Measurements from ENCODE around the gene RCBTB2. TPM values are rescaled to one million over a fixed set of nuclear protein-coding genes. Genes with fewer than 3 reads are reported as not detected.

RCBTB2 gene
- total and polyA plus RNA-seq, 7 donors: 4.2 to 21.9 (median 9.9) TPM

DNA sequence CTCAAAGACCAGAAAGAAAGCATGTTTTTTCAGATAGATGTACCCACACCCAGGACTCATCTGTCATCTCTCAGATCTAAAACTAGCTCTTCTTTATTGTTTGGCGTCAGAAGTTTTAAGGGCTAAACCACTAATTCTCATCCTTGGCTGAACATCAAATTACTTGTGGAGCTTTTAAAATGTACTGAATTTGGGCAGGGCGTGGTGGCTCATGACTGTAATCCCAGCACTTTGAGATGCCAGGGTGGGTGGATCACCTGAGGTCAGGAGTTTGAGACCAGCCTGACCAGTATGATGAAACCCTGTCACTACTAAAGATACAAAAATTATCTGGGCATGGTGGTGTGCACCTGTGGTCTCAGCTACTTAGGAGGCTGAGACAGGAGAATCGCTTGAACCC is 47.4 kb downstream of the RCBTB2 start:
- TF ChIP-seq POLR2A (IDR thresholded peaks at IDR 0.05) (no peak), EP300 (IDR thresholded peaks at IDR 0.05) (no peak), POLR2AphosphoS5 (IDR thresholded peaks at IDR 0.05) (no peak)
- TF ChIP-seq, protein P1, sequence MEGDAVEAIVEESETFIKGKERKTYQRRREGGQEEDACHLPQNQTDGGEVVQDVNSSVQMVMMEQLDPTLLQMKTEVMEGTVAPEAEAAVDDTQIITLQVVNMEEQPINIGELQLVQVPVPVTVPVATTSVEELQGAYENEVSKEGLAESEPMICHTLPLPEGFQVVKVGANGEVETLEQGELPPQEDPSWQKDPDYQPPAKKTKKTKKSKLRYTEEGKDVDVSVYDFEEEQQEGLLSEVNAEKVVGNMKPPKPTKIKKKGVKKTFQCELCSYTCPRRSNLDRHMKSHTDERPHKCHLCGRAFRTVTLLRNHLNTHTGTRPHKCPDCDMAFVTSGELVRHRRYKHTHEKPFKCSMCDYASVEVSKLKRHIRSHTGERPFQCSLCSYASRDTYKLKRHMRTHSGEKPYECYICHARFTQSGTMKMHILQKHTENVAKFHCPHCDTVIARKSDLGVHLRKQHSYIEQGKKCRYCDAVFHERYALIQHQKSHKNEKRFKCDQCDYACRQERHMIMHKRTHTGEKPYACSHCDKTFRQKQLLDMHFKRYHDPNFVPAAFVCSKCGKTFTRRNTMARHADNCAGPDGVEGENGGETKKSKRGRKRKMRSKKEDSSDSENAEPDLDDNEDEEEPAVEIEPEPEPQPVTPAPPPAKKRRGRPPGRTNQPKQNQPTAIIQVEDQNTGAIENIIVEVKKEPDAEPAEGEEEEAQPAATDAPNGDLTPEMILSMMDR (IDR thresholded peaks at IDR 0.05): no peak
- no peaks in the 10 kb centered on the region for H3K4me1 ChIP-seq
- H3K4me3 ChIP-seq: no peak overlapping the region
- no peaks in the 10 kb centered on the region for H3K9me3 ChIP-seq
- WGBS, 2 donors: 80 to 89% methylated on average over 3 of the region's 3 CpGs
- H3K27ac ChIP-seq: no peak overlapping the region
- intact Hi-C loops (cut with DNase I): no loop called here
- peaks cover 0 to 17% (median 0%) of the 10 kb centered on the region in 4 donors for H3K36me3 ChIP-seq
- DNase-seq: no peak
- no peaks in the 10 kb centered on the region for H3K27me3 ChIP-seq

DNA sequence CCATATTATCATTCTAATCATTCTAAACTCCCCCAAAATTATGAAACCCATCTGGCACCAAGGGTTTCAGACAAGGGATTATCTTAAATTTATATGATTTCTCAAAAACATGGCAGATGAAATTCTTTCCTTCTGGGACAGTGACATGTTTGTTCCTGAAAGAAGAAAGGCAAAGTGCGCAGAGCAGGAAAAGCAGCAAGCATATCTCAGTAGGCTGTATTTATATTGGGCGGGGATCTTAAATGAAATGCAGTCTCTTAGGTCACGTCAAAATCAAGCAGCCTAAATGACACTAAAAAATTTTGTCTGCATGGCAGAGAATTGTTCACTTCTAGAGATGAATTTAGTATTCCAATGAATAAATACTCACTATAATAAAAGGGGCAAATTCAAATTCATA is 49.3 kb downstream of the RCBTB2 start:
- DNase-seq: no peak
- Histone ChIP-seq H3K27me3 (no peaks in the 10 kb centered on the region), H3K4me1 (no peaks in the 10 kb centered on the region), H3K4me3 (no peak overlapping the region), H3K9me3 (no peaks in the 10 kb centered on the region), H3K27ac (no peak overlapping the region), H3K36me3 (peaks cover 0 to 30% (median 0%) of the 10 kb centered on the region in 4 donors)
- TF ChIP-seq POLR2AphosphoS5 (IDR thresholded peaks at IDR 0.05): no peak
- TF ChIP-seq EP300 (IDR thresholded peaks at IDR 0.05): no peak
- TF ChIP-seq, protein P1 (IDR thresholded peaks at IDR 0.05): no peak
- TF ChIP-seq POLR2A (IDR thresholded peaks at IDR 0.05): no peak
- intact Hi-C loops (cut with DNase I): no loop called here
- 52 to 85% methylated on average over 3 of the region's 3 CpGs for WGBS, 2 donors

DNA sequence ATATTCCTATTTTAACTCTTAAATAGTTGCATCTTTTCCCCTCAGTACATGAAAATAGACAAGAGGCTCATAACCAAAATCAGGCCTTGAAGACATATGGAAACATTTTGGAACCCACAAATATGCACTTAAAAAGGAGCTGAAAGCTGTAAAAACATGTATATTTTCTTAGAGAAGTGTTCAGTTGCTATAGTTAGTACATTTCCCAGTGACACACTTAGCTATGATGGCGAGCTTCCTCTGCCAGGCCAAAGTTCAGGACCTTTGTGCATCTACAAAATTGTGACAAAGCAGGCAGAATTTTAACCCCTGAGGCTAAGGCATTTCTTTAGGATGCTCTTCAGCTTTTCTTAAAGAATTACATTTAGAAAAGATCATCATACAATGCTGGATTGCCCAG is 54.5 kb downstream of the RCBTB2 start:
- Histone ChIP-seq H3K9me3 (no peaks in the 10 kb centered on the region), H3K4me1 (no peaks in the 10 kb centered on the region), H3K36me3 (peaks cover 0 to 54% (median 0%) of the 10 kb centered on the region in 4 donors), H3K27ac (no peak overlapping the region), H3K4me3 (no peak overlapping the region), H3K27me3 (no peaks in the 10 kb centered on the region)
- no peak for DNase-seq
- intact Hi-C loops (cut with DNase I): no loop called here
- 55 to 74% methylated on average over 1 of the region's 1 CpG for WGBS, 2 donors
- TF ChIP-seq POLR2A (IDR thresholded peaks at IDR 0.05) (no peak), EP300 (IDR thresholded peaks at IDR 0.05) (no peak), POLR2AphosphoS5 (IDR thresholded peaks at IDR 0.05) (no peak)
- TF ChIP-seq, protein P1 (IDR thresholded peaks at IDR 0.05): no peak

DNA sequence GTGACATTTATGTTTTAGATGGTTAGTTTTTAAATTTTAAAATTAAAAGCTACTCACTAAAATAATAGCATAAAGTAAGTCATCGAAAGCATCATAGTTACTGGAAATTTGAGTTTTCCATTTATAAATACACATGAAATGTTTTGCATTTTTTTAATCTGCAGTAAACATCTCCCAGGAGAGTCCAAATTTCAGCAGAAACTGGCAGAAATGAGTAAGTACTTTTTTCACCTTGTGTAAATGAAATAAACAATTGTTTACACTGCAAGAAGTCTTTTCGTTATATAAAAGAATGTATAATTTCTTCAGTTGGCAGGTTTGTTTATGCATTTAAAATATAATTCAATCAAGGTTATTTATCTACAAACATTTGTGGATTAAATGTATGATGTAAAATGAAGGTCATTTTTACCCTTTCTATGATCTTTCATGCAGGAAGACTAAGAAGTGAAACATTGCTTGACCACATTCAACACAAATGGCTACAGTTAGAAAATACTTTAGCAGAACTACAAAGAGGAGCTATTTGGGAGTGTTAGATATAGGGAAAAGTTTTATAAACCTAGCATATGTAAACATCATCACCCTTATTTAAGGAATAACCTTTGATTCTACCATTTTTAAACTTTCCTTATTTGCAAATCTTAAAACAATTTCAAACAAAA is 55.6 kb downstream of the RCBTB2 start:
- H3K4me1 ChIP-seq: no peaks in the 10 kb centered on the region
- H3K9me3 ChIP-seq: no peaks in the 10 kb centered on the region
- DNase-seq: no peak
- H3K36me3 ChIP-seq: peaks cover 0 to 50% (median 0%) of the 10 kb centered on the region in 4 donors
- TF ChIP-seq EP300 (IDR thresholded peaks at IDR 0.05) (no peak), POLR2AphosphoS5 (IDR thresholded peaks at IDR 0.05) (no peak), POLR2A (IDR thresholded peaks at IDR 0.05) (no peak)
- TF ChIP-seq, protein P1 (IDR thresholded peaks at IDR 0.05): no peak
- H3K27me3 ChIP-seq: no peaks in the 10 kb centered on the region
- H3K27ac ChIP-seq: peak overlapping the region in 1 of 4 donors; percentile 20
- intact Hi-C loops (cut with DNase I): no loop called here
- no peak overlapping the region for H3K4me3 ChIP-seq
- 88 to 89% methylated on average over 2 of the region's 2 CpGs for WGBS, 2 donors

DNA sequence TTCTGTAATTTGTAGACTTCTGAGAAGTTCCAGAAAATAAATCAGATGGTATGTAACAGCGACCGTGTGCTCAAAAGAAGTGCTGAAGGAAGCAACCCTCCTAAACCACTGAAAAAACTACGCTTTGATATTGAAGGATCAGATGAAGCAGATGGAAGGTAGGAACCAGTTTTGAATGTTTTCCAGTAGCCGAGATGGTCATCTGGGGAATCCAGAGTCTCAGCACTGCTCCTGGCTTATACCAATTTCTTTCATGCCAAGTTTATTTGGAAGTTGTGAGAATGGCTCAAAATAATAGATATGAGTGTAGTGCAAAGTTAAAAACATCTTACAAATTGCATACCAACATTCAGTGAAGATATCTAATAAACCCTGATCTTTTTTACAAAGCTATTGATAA is 56.2 kb downstream of the RCBTB2 start:
- TF ChIP-seq EP300 (IDR thresholded peaks at IDR 0.05) (no peak), POLR2A (IDR thresholded peaks at IDR 0.05) (no peak), POLR2AphosphoS5 (IDR thresholded peaks at IDR 0.05) (no peak)
- TF ChIP-seq, protein P1 (IDR thresholded peaks at IDR 0.05): no peak
- H3K27me3 ChIP-seq: no peaks in the 10 kb centered on the region
- DNase-seq: no peak
- H3K9me3 ChIP-seq: no peaks in the 10 kb centered on the region
- peak overlapping the region in 1 of 4 donors; percentile 6 for H3K4me3 ChIP-seq
- intact Hi-C loops (cut with DNase I): no loop called here
- H3K27ac ChIP-seq: peak overlapping the region in 2 of 4 donors; percentile 20
- peaks cover 0 to 46% (median 0%) of the 10 kb centered on the region in 4 donors for H3K36me3 ChIP-seq
- H3K4me1 ChIP-seq: no peaks in the 10 kb centered on the region
- 66 to 78% methylated on average over 4 of the region's 4 CpGs for WGBS, 2 donors
